ENCODE results near the gene ATP4B. TPM values are rescaled to one million over a fixed set of nuclear protein-coding genes. Genes with fewer than 3 reads are reported as not detected.

The ATP4B gene
- total RNA-seq, 1 experiment from 2014 or later, result not detected

GRCh38 chr13:113671066-113672001, 13.3 kb upstream of the ATP4B start:
- H3K4me2 ChIP-seq (ENCODE audit: insufficient read depth, insufficient read length, low read length), result no peak overlapping the region
- Mint-ChIP-seq H3K9me3 (no peaks in the 10 kb centered on the region), H3K36me3 (ENCODE audit: insufficient read depth in 1 of 3, low read depth in 3 of 3) (no peaks in the 10 kb centered on the region; a peak in 1 of 7 replicates), H3K27me3 (ENCODE audit: low read depth) (no peaks in the 10 kb centered on the region), H3K27ac (no peak overlapping the region), H3K4me1 (0 out of 4 replicates have a peak, but pooled peaks cover 0 to 3% of the 10 kb centered on the region in 2 experiments), H3K4me3 (no peak overlapping the region)
- no peak overlapping the region for H2AFZ ChIP-seq (ENCODE audit: low read length)
- no peak overlapping the region for H4K8ac ChIP-seq (replicated peaks; ENCODE audit: insufficient read length, low read depth, low read length)
- no peak overlapping the region for H3K4ac ChIP-seq (ENCODE audit: low read depth, low read length)
- no peaks in the 10 kb centered on the region for H3K9me3 ChIP-seq (ENCODE audit: control insufficient read depth, low read depth, low read length)
- no peak overlapping the region for H3K18ac ChIP-seq (ENCODE audit: insufficient read length, low read depth, low read length)
- H4K5ac ChIP-seq (ENCODE audit: insufficient read length, low read depth, low read length), result no peak overlapping the region
- no peak overlapping the region for H3K9ac ChIP-seq (ENCODE audit: extremely low read depth, insufficient read length, low read length)
- H3K79me2 ChIP-seq (ENCODE audit: insufficient read depth, low read length), result no peaks in the 10 kb centered on the region
- no peak for DNase-seq
- H2BK12ac ChIP-seq (ENCODE audit: insufficient read length, low read depth, low read length), result no peak overlapping the region
- TF ChIP-seq, protein P1, sequence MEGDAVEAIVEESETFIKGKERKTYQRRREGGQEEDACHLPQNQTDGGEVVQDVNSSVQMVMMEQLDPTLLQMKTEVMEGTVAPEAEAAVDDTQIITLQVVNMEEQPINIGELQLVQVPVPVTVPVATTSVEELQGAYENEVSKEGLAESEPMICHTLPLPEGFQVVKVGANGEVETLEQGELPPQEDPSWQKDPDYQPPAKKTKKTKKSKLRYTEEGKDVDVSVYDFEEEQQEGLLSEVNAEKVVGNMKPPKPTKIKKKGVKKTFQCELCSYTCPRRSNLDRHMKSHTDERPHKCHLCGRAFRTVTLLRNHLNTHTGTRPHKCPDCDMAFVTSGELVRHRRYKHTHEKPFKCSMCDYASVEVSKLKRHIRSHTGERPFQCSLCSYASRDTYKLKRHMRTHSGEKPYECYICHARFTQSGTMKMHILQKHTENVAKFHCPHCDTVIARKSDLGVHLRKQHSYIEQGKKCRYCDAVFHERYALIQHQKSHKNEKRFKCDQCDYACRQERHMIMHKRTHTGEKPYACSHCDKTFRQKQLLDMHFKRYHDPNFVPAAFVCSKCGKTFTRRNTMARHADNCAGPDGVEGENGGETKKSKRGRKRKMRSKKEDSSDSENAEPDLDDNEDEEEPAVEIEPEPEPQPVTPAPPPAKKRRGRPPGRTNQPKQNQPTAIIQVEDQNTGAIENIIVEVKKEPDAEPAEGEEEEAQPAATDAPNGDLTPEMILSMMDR (conservative IDR thresholded peaks at IDR 0.05), result no peak
- no peak overlapping the region for H3K23ac ChIP-seq (ENCODE audit: insufficient read length, low read depth, low read length)
- H3K56ac ChIP-seq (ENCODE audit: insufficient read length, low read depth, low read length), result no peak overlapping the region
- no peak overlapping the region for H2BK15ac ChIP-seq (ENCODE audit: low read depth, low read length)
- H2BK120ac ChIP-seq (ENCODE audit: low read depth, low read length, poor library complexity, severe bottlenecking), result no peak overlapping the region
- H2BK5ac ChIP-seq (ENCODE audit: insufficient read length, low read length), result no peak overlapping the region
- no peaks in the 10 kb centered on the region for H3K27me3 ChIP-seq (ENCODE audit: insufficient read depth, low read length)
- no peak overlapping the region for H2BK20ac ChIP-seq (ENCODE audit: low read depth, low read length, poor library complexity, severe bottlenecking)
- no peaks in the 10 kb centered on the region for H3K23me2 ChIP-seq (ENCODE audit: insufficient read length, low read depth, low read length, poor library complexity, severe bottlenecking)
- H3K14ac ChIP-seq (ENCODE audit: insufficient read depth, low read length), result no peak overlapping the region; the same call in 1 of the 2 replicates
- H4K91ac ChIP-seq (ENCODE audit: insufficient read length, low read depth, low read length), result no peak overlapping the region
- WGBS (ENCODE audit: extremely low coverage, insufficient read length, low lambda C conversion rate), result no CpG with 5 or more reads among the region's 54 CpGs
- H3K27ac ChIP-seq (ENCODE audit: insufficient read length, low read depth, low read length), result no peak overlapping the region
- no peaks in the 10 kb centered on the region for H4K20me1 ChIP-seq (ENCODE audit: control insufficient read depth, insufficient read depth, insufficient read length)
- no peak overlapping the region for H3T11ph ChIP-seq (ENCODE audit: low read length)
- H2AK5ac ChIP-seq (ENCODE audit: insufficient read length, low read length), result no peak overlapping the region
- no peaks in the 10 kb centered on the region for H3K4me1 ChIP-seq (ENCODE audit: insufficient read depth, low read length)
- no peaks in the 10 kb centered on the region for H3K79me1 ChIP-seq (ENCODE audit: insufficient read depth, low read depth, low read length, poor library complexity, severe bottlenecking)

All from H9 (cell line).